Fibroblast of skin of back (primary cell): ENCODE data around the gene CELA3A.
"Not testable (repeated sequence)": the region's sequence is repeated elsewhere in the genome, so short reads cannot be mapped to it uniquely, and the experiment has no call there.

Experiments
- DNase-seq: peaks from one replicate; pipeline ENCODE4 v3.0.0-alpha.2; 2013

Gene CELA3A

DNA sequence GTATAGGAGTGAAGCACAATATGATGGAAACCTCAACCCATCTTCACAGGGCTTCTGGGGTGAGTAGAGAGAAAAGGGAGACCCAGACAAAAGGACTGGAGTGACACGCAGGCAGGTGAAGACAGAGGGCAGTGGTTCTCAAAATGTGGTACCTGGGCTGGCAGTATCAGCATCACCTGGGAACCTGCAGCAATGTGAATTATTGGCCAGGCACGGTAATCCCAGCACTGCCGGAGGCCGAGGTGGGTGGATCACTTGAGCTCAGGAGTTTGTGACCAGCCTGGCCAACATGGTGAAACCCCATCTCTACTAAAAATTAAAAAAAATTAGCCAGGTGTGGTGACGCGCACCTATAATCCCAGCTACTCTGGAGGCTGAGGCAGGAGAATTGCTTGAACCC is 19.3 kb upstream of the CELA3A start:
- not testable (repeated sequence) for DNase-seq

DNA sequence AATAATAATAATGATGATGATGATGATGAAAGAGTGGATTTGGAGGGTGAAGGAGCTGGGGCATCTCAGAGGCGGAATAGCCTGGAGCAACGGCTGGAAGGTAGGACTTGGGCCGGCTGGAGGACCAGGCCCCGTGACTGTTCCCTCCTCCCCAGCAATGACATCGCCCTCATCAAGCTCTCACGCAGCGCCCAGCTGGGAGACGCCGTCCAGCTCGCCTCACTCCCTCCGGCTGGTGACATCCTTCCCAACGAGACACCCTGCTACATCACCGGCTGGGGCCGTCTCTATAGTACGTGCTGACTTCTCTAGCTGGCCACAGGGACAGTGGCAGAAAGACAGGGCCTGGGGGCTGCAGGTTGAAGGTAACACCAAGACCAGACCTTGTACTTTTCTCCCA is 17.9 kb upstream of the CELA3A start:
- DNase-seq = not testable (repeated sequence)

DNA sequence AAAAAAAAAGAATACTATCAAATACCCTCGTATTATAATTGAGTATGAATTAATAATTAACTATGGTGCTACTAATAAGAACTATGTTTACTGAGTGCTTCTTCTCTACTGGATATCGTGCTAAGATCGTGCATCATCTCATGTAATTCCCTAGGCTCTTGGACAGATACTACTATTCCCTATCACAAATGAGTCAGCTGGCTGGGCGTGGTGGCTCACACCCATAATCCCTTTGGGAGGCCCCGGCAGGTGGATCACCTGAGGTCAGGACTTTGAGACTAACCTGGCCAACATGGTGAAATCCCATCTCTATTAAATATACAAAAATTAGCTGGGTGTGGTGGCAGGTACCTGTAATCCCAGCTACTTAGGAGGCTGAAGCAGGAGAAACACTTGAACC is 15.6 kb upstream of the CELA3A start:
- DNase-seq = not testable (repeated sequence)

DNA sequence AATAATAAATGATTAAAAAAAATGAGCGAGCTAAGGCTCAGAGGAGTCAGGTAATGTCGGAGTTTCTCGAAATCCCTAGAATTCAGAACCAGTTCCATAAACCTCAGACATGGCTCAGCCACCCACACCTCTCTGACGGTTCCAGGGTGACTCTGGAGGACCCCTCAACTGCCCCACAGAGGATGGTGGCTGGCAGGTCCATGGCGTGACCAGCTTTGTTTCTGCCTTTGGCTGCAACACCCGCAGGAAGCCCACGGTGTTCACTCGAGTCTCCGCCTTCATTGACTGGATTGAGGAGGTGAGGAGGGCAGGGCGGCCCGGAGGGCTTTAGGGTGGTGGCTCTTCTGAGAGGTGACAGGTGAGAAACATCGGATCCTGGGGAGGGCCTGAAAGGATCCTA is 15.1 kb upstream of the CELA3A start:
- DNase-seq = not testable (repeated sequence)

DNA sequence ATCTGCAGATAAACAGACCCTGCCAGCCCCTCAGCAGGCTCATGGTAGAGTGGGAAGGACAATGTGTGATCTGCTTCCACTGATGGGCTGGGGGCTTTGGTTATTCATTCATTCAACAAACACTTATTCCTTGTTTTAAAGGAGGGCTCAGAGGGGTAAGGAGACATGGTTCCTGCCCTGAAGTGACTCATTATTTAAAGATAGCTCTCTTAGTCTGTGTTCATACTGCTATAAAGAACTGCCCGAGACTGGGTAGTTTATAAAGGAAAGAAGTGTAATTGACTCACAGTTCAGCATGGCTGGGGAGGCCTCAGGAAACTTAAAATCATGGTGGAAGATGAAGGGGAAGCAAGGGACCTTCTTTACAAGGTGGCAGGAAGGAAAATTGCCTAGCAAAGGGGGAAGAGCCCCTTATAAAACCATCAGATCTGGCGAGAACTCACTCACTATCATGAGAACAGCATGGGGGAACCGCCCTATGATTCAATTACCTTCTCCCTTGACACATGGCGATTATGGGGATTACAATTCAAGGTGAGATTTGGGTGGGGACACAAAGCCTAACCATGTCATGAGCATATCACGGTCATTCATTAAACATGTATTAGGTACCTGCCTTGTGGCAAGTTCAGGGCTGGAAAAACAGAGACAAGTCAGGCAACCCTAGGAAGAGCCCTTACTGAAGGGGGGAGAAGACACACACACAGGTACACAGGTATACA is 11.6 kb upstream of the CELA3A start:
- not testable (repeated sequence) for DNase-seq

DNA sequence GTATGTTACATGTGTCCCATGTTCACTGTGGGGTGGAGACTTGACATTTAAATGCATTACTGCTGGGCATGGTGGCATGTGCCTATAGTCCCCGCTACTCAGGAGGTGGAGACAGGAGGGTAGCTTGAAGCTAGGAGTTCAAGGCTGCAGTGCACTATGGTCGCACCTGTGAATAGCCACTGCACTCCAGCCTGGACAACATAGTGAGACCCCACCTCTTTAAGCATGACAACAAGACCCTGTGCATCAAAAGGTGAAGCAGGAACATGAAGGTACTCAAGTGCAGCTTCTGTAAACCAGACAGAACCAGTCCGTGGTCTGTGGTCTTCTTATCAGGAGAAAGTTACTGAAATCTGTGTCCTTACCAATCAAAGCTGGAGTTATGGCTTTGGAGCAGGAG is 9.3 kb upstream of the CELA3A start:
- not testable (repeated sequence) for DNase-seq

DNA sequence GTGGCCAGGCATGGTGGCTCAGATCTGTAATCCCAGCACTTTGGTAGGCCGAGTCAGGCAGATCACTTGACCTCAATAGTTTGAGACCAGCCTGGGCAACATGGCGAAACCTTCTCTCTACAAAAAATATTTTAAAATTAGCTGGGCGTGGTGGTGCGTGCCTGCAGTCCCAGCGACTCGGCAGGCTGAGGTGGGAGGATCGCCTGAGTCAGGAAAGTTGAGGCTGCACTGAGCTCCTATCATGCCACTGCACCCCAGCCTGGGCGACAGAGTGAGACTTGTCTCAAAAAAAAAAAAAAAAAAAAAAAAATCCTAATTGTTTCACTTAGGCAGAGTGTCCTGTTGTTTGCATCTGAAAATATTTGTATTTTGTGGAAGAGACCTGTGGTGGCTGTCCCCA is 6.7 kb upstream of the CELA3A start:
- not testable (repeated sequence) for DNase-seq

DNA sequence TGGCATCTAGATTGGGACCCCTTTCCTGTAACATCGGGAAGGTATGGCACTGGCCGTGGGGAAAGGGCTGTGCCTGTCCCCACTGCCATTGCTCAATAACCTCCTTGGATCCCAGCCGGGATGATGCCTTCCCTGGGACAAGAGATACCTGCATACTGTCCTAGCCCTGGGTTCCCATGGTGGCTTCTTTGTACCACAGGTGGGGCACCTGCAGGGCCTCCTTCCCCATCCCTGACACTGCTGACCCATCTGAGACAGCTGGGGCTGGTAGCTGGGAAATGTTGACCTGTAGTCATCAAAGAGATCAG is 4.8 kb upstream of the CELA3A start:
- not testable (repeated sequence) for DNase-seq

DNA sequence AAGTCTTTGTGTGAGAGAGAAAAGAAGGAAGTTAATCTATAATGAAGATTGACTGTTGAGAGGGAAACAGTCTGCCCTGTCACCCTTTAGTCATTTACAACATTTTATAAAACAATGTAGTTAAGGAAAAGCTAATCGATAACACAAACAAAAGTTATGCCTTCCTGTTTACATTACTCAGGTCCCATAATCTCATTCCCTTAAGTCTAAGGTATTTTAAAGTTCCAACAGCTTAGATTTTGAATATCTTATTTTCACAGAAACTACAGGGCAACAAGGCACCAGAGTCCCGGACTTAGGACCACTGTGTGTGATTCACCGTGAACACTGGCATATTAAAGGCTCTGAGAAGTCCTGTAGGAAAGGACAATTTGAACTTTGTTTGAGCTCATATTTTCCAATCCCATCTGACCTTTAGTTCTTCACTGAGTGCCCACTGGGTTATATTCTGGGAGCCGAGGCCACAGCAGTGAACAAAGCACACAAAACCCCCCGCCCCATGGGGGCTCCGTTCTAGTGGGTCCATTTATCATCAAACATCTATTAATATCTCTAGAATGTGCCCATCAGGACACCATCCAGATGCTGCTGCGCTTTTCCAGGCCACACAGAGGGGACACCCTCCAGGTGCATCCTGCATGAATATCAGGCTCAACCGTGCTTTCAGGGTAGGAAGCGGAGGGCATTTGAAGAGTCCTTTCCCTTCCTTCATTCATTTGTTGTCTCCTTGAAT is 3.4 kb upstream of the CELA3A start:
- DNase-seq = not testable (repeated sequence)

DNA sequence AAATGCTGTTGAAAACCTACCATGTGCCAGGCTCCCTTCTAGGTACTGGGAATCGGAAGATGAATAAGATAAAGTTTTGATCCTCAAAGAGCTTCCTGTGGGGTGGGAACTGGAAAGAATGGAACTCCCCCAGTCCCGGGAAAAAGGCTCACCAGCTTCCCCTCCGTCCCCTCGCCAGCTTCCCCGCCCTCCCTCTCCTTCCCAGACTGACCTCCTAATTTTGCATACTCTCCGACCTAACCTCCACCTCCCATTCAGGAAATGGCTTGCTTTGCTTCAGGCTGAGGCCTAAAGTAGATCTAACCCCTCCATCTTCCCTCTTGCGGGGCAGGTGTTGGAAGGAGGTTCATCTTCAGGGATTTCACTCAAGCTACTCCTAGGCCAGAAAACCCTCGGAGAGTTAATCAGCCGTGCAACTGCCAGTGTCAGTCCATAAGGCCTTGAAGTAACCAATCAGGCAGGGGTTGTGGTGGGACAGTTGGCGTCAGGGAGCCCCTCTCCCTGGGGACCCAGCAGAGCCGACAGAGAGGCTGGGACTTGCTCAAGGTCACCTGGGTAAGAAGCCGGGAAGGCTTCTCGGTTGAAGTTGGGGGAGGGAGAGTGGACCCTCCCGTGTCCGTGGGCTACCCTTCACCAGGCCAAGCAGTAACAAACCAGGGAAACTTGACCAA is 2.7 kb upstream of the CELA3A start:
- not testable (repeated sequence) for DNase-seq

DNA sequence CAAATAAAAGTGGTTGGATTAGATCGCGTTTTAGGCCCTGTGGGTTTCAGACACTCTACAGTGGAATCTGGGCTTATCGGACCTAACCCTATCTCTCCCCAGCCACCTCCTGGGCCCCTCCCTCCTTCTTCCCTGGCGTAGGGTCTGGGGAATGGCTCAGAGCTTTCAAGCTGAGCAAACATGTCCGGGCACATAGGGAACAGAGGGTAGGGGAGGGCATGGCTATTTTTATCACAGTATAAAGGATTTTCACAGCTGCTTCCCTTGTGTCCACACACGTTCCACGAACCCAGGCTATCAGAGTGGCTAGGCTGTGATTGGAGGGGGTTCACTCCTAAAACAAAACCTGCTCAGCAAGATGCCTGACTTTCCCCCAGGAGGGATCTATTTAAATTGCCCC is 1.8 kb upstream of the CELA3A start:
- not testable (repeated sequence) for DNase-seq

DNA sequence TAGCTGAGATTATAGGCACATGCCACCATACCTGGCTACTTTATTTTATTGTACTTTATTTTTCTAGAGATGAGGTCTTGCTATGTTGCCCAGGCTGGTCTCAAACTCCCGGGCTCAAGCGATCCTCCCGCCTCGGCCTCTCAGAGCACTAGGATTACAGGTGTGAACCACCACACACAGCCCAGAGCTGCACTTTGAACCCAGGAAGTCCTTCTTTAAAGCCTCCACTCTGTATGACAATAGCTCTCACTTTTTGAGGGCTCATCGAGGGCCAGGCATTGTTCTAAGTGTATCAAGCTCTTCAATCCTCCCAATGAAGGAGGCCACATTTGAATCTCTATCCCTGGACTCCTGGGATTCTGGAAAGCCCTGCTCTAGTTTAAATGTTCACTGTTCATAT is 1.0 kb downstream of the CELA3A start:
- not testable (repeated sequence) for DNase-seq

DNA sequence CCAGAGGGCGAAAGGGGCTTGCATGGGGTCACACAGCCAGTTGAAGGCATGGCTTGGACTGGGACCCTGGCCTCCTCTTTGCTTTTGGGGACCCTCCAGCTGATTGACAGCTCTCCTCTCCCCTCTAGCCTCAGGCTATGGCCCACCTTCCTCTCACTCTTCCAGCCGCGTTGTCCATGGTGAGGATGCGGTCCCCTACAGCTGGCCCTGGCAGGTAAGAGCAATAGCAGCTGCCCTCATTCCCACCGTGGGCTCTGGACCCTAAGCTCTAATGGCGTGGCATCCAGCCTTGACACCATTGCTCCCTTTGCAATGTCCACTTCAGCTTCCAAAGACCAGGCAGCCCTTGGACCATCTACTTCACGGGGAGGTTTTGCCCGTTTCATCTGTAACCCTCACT is 1.4 kb downstream of the CELA3A start:
- DNase-seq = not testable (repeated sequence)

DNA sequence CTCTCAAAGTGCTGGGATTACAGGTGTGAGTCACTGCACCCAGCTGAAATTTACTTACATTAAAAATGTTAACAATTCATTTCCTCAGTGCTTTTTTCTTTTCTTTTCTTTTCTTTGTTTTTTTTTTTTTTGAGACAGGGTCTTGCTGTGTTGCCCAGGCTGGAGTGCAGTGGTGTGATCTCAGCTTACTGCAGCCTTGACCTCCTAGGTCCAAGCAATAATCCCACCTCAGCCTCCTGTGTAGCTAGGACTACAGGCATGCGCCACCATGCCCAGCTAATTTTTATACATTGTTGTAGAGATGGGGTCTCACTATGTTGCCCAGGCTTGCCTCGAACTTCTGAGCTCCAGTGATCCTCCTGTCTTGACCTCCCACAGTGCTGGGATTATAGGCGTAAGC is 2.5 kb downstream of the CELA3A start:
- DNase-seq = not testable (repeated sequence)

DNA sequence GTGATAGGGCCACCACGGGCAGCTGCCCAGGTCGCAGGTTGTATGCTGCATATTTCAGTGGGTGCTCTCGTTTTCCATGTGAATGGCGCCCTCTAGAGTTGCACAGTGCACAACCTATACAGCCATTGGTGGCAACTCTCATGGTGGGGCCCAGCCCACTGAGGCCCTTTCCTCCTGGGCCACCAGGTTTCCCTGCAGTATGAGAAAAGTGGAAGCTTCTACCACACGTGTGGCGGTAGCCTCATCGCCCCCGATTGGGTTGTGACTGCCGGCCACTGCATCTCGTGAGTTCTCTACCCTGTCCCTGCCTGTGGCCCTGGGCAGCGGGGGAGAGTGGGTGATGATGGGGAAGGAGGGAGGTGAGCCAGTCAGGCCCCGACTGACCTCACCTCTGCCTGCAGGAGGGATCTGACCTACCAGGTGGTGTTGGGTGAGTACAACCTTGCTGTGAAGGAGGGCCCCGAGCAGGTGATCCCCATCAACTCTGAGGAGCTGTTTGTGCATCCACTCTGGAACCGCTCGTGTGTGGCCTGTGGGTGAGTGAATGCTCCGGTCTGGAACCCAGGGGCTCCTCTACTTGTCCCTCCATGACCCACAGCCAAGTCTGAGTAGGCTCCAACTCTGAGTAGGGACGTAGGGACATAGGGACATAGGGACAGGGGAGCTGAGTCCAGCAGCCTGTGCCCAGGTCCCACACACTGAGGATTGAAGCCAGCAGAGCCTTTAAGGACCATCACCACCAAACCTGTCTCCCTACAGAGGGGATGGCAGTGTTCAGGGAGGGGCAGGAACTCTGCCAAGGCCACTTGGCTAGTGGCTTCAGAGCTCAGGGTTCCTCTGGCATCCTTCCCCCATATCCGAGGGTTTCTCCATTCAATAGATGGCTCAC is 4.0 kb downstream of the CELA3A start:
- peak; percentile 44 for DNase-seq

DNA sequence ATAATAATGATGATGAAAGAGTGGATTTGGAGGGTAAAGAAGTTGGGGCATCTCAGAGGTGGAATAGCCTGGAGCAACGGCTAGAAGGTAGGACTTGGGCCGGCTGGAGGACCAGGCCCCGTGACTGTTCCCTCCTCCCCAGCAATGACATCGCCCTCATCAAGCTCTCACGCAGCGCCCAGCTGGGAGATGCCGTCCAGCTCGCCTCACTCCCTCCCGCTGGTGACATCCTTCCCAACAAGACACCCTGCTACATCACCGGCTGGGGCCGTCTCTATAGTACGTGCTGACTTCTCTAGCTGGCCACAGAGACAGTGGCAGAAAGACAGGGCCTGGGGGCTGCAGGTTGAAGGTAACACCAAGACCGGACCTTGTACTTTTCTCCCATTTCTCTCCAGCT is 5.3 kb downstream of the CELA3A start:
- not testable (repeated sequence) for DNase-seq

DNA sequence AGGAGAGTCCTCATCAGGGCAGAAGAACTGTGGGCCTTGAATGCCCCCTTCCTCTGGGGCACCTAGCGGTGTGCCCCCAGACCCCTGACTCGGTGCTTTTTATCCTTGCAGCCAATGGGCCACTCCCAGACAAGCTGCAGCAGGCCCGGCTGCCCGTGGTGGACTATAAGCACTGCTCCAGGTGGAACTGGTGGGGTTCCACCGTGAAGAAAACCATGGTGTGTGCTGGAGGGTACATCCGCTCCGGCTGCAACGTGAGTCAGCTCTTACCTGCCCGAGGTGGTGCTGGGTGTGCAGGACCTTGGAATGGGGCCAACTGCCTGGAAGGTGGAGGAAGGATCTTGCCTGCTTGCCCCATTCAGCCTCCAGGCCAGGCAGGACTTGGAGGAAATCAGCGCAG is 5.8 kb downstream of the CELA3A start:
- DNase-seq = not testable (repeated sequence)

DNA sequence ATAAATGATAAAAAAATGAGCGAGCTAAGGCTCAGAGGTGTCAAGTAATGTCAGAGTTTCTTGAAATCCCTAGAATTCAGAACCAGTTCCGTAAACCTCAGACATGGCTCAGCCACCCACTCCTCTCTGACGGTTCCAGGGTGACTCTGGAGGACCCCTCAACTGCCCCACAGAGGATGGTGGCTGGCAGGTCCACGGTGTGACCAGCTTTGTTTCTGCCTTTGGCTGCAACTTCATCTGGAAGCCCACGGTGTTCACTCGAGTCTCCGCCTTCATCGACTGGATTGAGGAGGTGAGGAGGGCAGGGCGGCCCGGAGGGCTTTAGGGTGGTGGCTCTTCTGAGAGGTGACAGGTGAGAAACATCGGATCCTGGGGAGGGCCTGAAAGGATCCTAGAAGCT is 8.1 kb downstream of the CELA3A start:
- DNase-seq = not testable (repeated sequence)

DNA sequence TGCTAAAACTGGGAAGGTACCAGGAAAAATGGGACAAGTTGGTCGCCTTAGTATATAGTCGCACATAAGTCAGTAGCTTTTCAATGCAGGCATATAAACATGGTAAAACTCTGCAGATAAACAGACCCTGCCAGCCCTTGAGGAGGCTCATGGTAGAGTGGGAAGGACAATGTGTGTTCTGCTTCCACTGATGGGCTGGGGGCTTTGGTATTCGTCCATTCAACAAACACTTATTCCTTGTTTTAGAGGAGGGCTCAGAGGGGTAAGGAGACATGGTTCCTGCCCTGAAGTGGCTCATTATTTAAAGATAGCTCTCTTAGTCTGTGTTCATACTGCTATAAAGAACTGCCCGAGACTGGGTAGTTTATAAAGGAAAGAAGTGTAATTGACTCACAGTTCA is 11.3 kb downstream of the CELA3A start:
- DNase-seq = not testable (repeated sequence)

DNA sequence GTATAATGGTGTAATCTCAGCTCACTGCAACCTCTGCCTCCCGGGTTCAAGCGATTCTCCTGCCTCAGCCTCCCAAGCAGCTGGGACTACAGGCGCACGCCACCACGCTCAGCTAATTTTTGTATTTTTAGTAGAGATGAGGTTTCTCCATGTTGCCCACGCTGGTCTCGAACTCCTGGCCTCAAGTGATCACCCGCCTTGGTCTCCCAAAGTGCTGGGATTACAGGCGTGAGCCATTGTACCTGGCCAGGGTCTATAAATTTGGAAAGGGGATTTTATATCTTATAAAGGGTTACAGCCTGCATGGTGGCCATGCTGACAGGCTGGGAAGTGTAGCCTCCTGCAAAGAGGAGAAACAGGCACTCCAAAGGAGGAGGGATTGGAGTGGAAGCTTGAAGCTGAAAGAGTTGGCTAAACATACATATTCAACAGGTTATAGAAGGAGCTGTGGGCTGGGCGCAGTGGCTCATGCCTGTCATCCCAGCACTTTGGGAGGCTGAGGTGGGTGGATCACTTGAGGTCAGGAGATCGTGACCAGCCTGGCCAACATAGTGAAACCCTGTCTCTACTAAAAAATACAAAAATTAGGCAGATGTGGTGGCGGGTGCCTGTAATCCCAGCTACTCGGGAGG is 13.2 kb downstream of the CELA3A start:
- not testable (repeated sequence) for DNase-seq

DNA sequence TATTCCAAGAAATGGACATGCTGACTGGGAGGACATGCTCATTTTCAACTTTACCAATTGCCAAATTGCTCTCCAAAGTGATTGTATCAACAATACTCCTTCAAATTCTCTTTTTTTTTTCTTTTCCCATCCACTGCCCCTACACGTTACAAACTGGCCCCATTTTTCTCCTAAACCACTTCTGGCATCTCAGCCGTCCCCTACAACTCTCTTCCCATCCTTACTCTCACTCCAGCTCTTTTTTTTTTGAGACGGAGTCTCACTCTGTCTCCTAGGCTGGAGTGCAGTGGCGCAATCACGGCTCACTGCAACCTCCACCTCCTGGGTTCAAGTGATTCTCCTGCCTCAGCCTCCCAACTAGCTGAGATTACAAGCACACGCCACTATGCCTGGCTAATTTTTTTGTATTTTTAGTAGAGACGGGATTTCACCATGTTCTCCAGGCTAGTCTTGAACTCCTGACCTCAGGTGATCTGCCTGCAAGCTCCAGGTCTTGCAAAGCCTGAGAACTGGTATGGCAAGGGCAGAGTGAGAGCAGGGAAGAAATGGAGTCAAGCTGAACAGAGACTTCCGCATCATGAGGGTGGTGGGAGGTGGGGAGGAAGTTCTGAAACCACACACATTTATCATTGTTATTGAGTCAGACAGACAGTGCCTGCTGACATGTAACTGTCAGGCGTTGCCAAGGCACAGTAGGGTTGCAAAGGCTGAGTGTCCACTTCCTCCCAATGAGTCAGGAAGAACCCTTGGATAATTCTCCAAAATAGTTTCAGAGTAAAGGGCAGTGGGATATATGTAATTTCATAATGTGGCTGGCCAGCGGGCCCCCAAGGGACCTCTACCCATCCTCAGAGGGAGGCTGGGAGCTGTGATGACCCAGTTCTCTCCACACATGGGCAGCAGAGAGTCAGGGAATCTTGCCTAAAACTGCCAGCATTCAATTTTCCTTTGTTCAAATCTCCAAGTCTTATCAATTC is 17.4 kb downstream of the CELA3A start:
- peak; percentile 97 for DNase-seq
